GM13976 (cell line): Measurements from ENCODE around the gene TEAD4.

Source experiments
- DNase-seq: peaks from one replicate; pipeline ENCODE4 v3.0.0; 2012; ENCODE audit warnings: low spot score
- in situ Hi-C: fragments of 300-500 bp; cut with MboI; formaldehyde crosslinking; loops from one replicate; pipeline ENCODE4 v1.12.0; 2022; ENCODE audit warnings: low sequenced_read_pairs, mixed read lengths, inconsistent platforms; ENCODE audit not compliant: unreplicated experiment
- TF ChIP-seq, protein P1 (sequence below): IDR thresholded peaks from 2 replicates; pipeline ENCODE4 v1.5.1; 2012; ENCODE audit warnings: borderline replicate concordance, mild to moderate bottlenecking; ENCODE audit not compliant: insufficient read depth; ENCODE audit errors: extremely low read depth, missing control alignments, control extremely low read depth

Gene TEAD4

GRCh38 chr12:2963154-2963759 is 4.1 kb downstream of the TEAD4 start:
- DNase-seq: no peak
- in situ Hi-C loops: no loop called here
- TF ChIP-seq, protein P1, sequence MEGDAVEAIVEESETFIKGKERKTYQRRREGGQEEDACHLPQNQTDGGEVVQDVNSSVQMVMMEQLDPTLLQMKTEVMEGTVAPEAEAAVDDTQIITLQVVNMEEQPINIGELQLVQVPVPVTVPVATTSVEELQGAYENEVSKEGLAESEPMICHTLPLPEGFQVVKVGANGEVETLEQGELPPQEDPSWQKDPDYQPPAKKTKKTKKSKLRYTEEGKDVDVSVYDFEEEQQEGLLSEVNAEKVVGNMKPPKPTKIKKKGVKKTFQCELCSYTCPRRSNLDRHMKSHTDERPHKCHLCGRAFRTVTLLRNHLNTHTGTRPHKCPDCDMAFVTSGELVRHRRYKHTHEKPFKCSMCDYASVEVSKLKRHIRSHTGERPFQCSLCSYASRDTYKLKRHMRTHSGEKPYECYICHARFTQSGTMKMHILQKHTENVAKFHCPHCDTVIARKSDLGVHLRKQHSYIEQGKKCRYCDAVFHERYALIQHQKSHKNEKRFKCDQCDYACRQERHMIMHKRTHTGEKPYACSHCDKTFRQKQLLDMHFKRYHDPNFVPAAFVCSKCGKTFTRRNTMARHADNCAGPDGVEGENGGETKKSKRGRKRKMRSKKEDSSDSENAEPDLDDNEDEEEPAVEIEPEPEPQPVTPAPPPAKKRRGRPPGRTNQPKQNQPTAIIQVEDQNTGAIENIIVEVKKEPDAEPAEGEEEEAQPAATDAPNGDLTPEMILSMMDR: no peak

- DNase-seq: no peak
- in situ Hi-C loops: no loop called here
- TF ChIP-seq, protein P1: no peak
Measured at GRCh38 chr12:2963760-2964292, 4.6 kb downstream of the TEAD4 start.

GRCh38 chr12:2967651-2968050 is 8.5 kb downstream of the TEAD4 start:
- in situ Hi-C loops: no loop called here
- no peak for DNase-seq
- TF ChIP-seq, protein P1: no peak

DNA sequence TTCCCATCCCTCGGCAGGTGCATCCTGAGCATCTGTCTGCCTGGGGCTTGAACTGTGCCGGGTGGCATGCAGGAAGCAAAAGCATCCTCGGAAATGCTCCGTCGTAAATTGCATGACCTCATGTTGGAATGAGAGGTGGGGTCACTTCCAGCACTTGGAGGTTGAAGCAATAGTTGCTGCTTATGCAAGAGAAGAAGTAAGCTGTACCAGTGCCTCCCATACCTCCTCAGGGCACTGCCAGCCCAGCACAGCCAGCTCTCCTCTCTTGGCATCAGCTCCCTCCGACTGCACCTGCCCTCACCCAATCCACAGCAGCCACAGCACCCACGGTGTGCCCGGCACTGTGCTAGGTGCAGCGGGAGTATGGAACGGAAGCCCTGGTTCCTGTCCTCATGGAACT is 11.5 kb downstream of the TEAD4 start:
- no peak for DNase-seq
- in situ Hi-C loops: no loop called here

GRCh38 chr12:2973566-2973965 is 14.4 kb downstream of the TEAD4 start:
- in situ Hi-C loops: no loop called here
- TF ChIP-seq, protein P1: no peak
- DNase-seq: no peak

More for the DNA sequence above, 11.5 kb downstream of the TEAD4 start:
- TF ChIP-seq, protein P1: no peak

GRCh38 chr12:2974560-2974971 is 15.4 kb downstream of the TEAD4 start:
- no peak for DNase-seq
- in situ Hi-C loops: no loop called here
- TF ChIP-seq, protein P1: no peak
